Measurements from ENCODE around the gene SPINK14. TPM values are rescaled to one million over a fixed set of nuclear protein-coding genes. Genes with fewer than 3 reads are reported as not detected.

The SPINK14 gene, protein sequence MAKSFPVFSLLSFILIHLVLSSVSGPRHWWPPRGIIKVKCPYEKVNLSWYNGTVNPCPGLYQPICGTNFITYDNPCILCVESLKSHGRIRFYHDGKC
- not detected in 2 replicates for total RNA-seq (2014; rRNA removed; shearing (Covaris generic); ENCODE audit: low replicate concordance)

DNA sequence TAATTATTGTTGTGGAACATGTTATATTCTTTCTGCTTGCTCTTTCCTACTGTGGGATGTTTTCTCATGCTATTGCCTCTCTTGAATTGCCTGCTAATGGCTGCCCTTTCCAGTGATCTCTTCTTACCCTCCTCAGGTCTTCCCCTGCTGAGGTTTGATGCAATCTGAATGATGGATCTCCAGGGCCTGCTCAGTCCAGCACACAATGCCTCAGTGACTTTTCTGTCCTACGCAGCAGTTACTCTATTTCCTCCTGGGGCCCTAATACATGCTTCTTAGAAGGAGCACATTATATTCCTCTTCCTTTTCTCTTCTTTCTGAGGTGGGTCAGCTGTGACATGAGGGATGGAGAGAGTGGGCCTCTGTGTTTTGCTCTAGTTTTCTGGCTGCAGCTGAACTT lies at the start of gene SPINK14:
Gene SPINK14 (plus strand): TSS at position 301 of the 400 bp plus-strand sequence. CDS start 1,187 bp downstream, outside the sequence.
- H3K36me3 ChIP-seq = no peaks in the 10 kb centered on the region
- DNase-seq = no peak
- H3K9me3 ChIP-seq = no peaks in the 10 kb centered on the region
- H3K4me3 ChIP-seq = no peak within 1 kb of the TSS
- peaks cover 2% of the 10 kb centered on the region; the same call in 1 of the 2 replicates for H3K27me3 ChIP-seq

DNA sequence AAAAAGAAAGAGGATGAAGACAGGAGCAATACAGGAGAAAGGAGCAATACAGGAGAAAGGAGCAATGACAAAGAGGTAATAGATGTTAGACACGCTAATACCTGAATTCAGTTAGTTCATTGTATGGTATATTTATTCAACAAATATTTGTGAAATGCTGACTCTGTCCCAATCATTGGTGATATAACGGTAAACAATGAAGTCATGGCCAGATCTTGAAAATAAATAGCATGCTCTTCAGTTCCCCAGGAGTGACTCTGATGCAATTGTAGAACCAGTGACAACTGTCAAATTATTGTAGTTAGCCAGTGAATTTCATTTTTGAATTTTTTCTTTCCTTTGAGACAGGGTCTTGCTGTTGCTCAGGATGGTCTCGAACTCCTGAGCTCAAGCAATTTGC lies 48.0 kb upstream of the SPINK14 start:
- H3K36me3 ChIP-seq = no peaks in the 10 kb centered on the region
- DNase-seq = no peak
- H3K9me3 ChIP-seq = no peaks in the 10 kb centered on the region
- H3K4me3 ChIP-seq = no peak overlapping the region
- H3K27me3 ChIP-seq = peaks cover 5% of the 10 kb centered on the region

DNA sequence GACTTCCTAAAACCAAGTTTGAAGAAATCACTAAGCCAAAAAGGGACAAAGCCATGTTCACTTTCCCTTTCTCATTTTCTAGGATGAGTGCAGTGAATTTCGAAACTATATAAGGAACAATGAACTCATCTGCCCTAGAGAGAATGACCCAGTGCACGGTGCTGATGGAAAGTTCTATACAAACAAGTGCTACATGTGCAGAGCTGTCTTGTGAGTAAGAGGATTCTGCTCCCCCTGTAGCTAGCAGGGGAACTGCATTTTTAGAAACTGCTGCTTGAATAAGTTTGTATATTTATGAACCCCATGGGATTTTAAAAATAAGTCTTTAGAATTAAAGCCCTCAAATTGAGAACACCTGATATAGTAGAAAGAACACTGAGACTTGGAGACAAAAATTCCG lies 42.7 kb upstream of the SPINK14 start:
- H3K4me3 ChIP-seq = no peak overlapping the region
- H3K27me3 ChIP-seq = peaks cover 5% of the 10 kb centered on the region; the same call in 1 of the 2 replicates
- H3K9me3 ChIP-seq = no peaks in the 10 kb centered on the region
- DNase-seq = no peak
- no peaks in the 10 kb centered on the region for H3K36me3 ChIP-seq

DNA sequence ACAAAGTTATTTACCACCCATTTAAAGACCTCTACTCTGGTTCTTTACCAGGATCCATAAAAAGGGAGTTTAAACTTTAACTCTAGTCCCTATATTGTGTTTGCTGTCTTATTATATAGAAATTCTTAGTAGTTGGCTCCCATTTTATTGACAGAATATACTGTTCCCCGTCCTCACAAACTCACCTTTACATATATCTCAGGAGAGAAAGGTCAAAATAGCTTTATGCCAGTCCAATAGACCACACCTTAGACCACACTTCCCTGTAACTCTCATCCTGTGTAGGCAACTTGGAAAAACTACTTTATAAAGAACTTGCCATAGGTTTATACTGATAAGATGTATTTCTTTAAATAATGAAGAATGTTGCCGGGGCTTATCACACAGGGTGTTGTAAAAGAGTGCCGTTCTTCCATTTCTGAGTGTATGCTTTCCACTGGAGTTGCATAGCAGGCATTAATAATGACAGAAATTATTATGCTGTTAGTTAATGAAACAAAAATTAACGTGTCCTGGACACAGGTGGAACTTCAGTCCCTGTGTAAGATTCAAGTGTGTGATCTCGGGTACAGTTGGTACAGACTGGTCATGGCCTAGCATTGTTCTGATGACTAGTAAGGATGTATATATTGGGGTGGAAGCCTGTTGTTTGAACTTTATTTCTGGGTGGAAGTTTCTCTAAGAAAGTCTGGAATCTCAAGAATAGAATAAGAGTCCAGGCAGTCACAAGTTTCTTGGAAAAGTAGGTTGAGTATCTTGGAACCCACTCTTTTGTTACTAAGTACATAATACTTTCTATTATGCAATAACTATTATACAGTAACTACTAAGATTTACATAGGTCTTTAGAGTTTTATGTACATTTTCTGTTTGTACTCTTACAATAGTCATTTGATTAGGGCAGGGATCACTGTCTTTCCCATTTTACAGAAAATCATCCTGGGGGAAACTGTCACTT lies 33.0 kb upstream of the SPINK14 start:
- Histone ChIP-seq H3K9me3 (no peaks in the 10 kb centered on the region), H3K36me3 (no peaks in the 10 kb centered on the region), H3K27me3 (peaks cover 12% of the 10 kb centered on the region), H3K4me3 (no peak overlapping the region)
- DNase-seq = no peak

DNA sequence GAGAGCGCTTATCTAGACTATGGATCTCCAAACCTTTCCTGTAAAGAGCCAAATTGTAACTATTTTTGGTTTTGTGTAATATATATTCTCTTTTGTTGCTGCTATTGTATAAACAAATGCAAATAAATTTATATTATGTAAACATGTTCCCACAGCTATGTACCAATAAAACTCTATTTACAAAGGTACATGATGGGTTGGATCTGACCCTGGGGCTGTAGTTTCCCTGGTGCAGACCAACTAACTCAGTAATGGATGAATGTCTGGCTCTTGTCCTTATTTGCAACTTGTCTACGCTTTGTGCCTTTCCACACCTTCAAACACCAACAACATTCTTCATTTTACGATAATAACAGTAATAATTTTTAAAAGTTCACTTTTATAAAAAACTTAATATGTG lies 27.5 kb upstream of the SPINK14 start:
- H3K4me3 ChIP-seq = no peak overlapping the region
- 0 out of 2 replicates have a peak, but pooled peaks cover 3% of the 10 kb centered on the region for H3K9me3 ChIP-seq
- H3K27me3 ChIP-seq = peaks cover 9% of the 10 kb centered on the region
- no peaks in the 10 kb centered on the region for H3K36me3 ChIP-seq
- no peak for DNase-seq

DNA sequence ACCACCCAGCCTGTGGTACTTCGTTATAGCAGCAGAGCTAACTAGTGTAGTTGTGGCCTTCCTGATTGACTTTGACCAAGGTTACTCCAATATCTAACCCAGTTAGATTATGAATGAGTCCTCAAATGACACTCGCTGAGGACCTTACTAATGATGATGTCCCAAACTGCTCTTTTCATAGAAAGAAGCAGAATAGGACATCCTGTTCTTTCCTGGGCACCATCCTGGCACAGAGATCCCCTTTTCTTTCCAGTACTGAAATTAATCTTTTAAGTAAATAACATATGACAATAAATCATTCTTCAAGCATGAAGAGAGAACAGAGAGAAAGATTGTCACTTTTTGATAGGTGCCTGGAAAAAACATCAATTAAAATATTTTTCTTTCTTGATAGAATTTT lies 26.7 kb upstream of the SPINK14 start:
- Histone ChIP-seq H3K9me3 (0 out of 2 replicates have a peak, but pooled peaks cover 3% of the 10 kb centered on the region), H3K27me3 (peaks cover 9% of the 10 kb centered on the region), H3K4me3 (no peak overlapping the region), H3K36me3 (no peaks in the 10 kb centered on the region)
- DNase-seq = no peak

DNA sequence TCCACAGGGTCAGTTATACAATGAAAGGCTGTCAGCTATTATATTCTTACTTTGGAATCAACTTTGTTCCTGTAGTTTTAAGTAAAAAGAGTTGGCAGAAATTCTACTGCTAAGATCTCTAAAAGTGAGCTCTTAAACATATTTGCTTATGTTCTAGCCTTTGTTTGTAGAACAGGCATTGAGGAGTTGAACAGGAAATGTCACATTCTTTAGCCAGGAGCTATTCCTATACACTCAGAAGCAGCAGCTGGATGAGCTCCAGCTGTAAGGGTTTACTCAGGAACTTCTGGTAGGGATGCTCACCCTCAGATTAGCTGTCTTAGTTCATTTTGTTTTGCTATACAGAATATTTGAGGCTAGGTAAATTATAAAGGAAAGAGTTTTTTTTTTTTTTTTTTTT lies 22.4 kb upstream of the SPINK14 start:
- peak; percentile 76 for DNase-seq
- Histone ChIP-seq H3K4me3 (no peak overlapping the region), H3K9me3 (0 out of 2 replicates have a peak, but pooled peaks cover 3% of the 10 kb centered on the region), H3K36me3 (no peaks in the 10 kb centered on the region), H3K27me3 (0 out of 2 replicates have a peak, but pooled peaks cover 2% of the 10 kb centered on the region)

DNA sequence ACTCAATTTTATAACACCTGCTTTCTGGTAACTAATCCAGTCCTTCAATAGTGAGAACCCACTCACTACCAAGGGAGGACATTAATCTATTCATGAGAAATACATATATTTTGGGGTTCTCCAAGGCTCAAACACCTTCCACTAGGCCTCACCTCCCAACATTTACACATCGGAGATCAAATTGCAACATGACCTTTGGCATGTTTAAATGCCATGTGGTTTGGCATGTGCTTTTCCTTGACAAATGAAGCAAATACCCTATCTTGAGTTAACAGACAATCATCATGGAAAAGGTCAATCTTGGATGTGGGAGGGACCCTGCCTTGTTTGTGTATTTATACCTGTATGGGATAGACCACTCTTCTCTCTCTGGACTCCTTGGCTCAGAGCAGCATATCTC lies 21.9 kb upstream of the SPINK14 start:
- Histone ChIP-seq H3K27me3 (0 out of 2 replicates have a peak, but pooled peaks cover 2% of the 10 kb centered on the region), H3K9me3 (0 out of 2 replicates have a peak, but pooled peaks cover 3% of the 10 kb centered on the region), H3K4me3 (no peak overlapping the region), H3K36me3 (no peaks in the 10 kb centered on the region)
- no peak for DNase-seq

DNA sequence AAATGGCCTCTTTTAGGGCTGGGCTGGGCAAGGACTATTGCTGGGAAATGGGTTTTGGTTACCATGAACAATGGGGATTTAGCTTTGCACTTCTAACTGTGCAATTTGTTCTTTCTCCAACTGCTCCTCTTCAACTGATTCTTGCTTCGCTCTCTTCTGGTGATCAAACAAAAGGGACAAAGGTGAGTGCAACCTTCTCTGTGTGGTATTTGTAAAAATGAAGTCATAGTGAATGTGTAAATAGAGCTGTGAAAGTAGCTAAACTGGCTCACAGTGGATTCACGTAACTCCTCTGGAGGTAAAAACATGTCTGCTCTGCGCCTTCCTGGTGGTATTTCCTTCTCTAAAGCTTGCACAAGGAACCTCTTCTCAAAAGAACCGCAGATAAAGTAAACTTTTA lies 20.9 kb upstream of the SPINK14 start:
- Histone ChIP-seq H3K36me3 (no peaks in the 10 kb centered on the region), H3K27me3 (0 out of 2 replicates have a peak, but pooled peaks cover 2% of the 10 kb centered on the region), H3K4me3 (no peak overlapping the region), H3K9me3 (0 out of 2 replicates have a peak, but pooled peaks cover 3% of the 10 kb centered on the region)
- DNase-seq = no peak

DNA sequence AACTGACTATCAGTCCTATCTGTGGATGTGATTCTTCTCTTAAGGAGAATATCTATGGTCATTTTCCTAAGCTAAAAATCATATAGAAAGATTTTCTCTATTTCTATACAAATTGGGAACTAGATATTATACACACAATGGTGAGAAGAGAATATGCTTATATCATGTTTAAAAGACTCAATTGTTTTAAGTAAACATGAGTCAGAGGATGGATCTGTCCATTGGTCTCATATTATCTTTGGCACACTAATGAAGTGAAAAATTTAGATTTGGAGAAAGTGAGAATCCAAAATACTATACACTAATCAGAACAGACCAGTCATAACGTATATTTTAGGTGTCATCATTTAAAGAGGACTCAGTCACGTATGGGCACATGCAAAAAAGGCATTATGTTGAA lies 16.5 kb upstream of the SPINK14 start:
- no peak for DNase-seq
- Histone ChIP-seq H3K36me3 (no peaks in the 10 kb centered on the region), H3K27me3 (0 out of 2 replicates have a peak, but pooled peaks cover 2% of the 10 kb centered on the region), H3K4me3 (no peak overlapping the region), H3K9me3 (peaks cover 3% of the 10 kb centered on the region; the same call in 1 of the 2 replicates)

DNA sequence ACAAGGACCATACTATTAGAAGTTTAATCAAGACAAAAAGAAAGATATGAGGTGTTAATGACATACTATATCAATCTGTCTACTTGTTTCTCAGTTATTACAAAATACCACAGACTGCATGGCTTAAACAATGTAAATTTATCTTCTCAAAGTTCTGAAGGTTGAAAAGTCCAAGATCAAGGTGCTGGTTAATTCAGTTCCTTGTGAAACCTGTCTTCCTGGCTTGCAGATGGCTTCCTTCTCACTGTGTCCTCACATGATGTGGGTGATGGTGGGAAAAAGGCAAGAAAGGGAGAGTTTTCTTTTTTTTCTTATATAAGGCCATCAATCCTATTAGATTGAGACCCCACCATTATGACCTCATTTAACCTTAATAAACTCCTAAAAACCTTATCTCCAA lies 15.6 kb upstream of the SPINK14 start:
- no peak for DNase-seq
- H3K36me3 ChIP-seq = no peaks in the 10 kb centered on the region
- H3K4me3 ChIP-seq = no peak overlapping the region
- 0 out of 2 replicates have a peak, but pooled peaks cover under 1% of the 10 kb centered on the region for H3K27me3 ChIP-seq
- H3K9me3 ChIP-seq = peaks cover 3% of the 10 kb centered on the region; the same call in 1 of the 2 replicates

DNA sequence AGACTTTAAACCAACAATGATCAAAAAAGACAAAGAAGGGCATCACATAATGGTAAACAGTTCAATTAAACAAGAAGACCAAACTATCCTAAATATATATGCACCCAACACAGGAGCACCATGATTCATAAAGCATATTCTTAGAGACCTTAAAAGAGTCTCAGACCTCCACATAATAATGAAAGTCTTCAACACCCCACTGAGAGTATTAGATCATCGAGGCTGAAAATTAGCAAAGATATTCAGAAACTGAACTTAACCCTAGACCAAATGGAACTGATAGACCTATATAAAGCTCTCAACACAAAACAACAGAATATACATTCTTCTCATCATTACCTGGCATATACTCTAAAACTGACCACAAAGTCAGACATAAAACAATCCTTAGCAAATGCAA lies 11.7 kb upstream of the SPINK14 start:
- H3K36me3 ChIP-seq = no peaks in the 10 kb centered on the region
- H3K9me3 ChIP-seq = peaks cover 3% of the 10 kb centered on the region; the same call in 1 of the 2 replicates
- no peak for DNase-seq
- no peak overlapping the region for H3K4me3 ChIP-seq
- H3K27me3 ChIP-seq = no peaks in the 10 kb centered on the region

DNA sequence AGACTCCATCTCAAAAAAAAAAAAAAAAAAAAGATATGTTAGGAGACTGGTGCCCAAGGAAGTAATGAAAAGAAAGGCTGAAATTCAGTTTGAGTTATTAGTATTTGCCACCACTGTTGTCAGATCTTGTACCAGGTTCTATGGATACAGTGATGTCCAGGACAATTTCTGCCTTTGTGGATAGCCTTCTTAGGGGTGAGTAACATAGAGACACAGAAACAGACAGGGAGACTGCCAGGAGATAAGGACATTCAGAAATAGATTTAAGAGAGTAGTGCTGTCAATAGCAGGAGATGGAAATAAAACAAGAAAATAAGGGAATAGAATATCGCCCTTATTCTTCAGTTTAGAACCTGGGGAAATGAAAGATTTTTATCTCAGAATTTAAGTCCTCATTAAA lies 6.3 kb upstream of the SPINK14 start:
- DNase-seq = no peak

DNA sequence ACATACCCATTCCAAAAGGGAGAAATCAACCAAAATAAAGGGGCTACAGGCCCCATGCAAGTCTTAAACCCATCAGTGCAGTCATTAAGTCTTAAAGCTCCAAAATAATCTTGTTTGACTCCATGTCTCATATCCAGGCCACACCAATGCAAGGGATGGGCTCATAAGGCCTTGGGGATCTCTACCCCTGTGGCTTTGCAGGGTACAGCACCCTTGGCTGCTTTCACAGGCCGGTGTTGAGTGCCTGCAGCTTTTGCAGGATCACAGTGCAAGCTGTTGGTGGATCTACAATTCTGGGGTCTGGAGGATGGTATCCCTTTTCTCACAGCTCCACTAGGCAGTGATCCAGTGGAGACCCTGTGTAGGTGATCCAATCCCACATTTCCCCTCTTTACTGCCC lies 5.0 kb upstream of the SPINK14 start:
- Histone ChIP-seq H3K27me3 (0 out of 2 replicates have a peak, but pooled peaks cover 2% of the 10 kb centered on the region), H3K4me3 (no peak overlapping the region), H3K36me3 (no peaks in the 10 kb centered on the region), H3K9me3 (no peaks in the 10 kb centered on the region)
- no peak for DNase-seq

More for the DNA sequence above, 6.3 kb upstream of the SPINK14 start:
- Histone ChIP-seq H3K4me3 (no peak overlapping the region), H3K36me3 (no peaks in the 10 kb centered on the region), H3K27me3 (0 out of 2 replicates have a peak, but pooled peaks cover 2% of the 10 kb centered on the region), H3K9me3 (no peaks in the 10 kb centered on the region)

DNA sequence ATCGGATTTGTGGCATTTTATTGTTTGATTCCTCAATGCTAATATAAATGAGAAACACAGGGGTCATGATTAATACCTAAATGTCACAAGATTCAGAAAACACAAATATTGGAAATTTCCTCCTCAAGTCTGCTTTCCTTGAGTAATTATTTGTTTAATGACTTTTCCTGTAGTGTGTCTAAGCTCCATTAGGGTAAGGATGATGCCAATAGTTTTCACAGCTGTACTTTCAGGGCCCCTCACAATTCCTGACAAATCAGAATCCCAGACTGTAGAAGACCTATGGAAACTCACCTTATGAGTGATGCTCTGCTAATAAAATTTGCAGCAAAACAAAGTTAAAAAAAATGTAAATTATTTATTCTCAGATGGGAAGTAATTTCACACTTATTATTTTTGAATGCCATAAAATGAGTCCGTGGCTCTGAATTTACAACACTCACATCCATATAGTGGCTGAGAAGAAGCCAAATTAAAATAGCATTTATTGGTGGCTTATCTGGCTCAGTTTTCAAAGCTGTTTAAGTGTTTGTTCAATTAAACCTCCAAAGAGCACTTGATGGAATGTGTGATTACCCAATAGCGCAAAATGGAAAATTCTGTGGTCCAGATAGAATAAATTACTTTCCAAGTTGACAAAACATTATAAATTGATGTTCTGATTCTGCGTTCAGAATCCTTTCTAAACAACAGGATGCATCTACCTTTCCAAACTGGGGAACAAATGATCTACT lies 1.6 kb upstream of the SPINK14 start:
- Histone ChIP-seq H3K36me3 (no peaks in the 10 kb centered on the region), H3K4me3 (no peak overlapping the region)
- no peak for DNase-seq

DNA sequence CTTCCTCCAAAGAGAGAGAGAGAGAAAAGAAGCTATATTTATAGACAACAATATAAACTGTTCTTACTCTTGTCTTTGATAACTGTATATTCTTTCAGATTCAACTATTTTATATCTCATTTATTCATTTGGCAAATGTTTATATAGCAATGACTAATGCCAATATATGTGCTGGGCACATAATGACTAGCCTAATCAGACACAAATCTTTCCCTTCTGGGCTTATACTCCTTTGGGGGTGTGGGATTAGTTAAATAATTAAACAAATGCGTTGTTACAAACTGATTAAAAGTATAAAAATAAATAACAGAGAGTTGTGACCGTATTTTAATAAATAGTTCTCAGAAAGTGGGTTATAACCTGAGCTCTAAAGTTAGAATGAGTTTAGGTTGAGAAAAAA lies 4.0 kb downstream of the SPINK14 start:
- no peak overlapping the region for H3K4me3 ChIP-seq
- H3K36me3 ChIP-seq = no peaks in the 10 kb centered on the region
- DNase-seq = no peak
- no peaks in the 10 kb centered on the region for H3K9me3 ChIP-seq
- H3K27me3 ChIP-seq = peaks cover 2% of the 10 kb centered on the region

More for the DNA sequence above, 1.6 kb upstream of the SPINK14 start:
- Histone ChIP-seq H3K9me3 (no peaks in the 10 kb centered on the region), H3K27me3 (0 out of 2 replicates have a peak, but pooled peaks cover 2% of the 10 kb centered on the region)
